ENCODE measurements around the gene OPN1LW. TPM values are rescaled to one million over a fixed set of nuclear protein-coding genes. Genes with fewer than 3 reads are reported as not detected.
"Not testable (repeated sequence)": the region's sequence is repeated elsewhere in the genome, so short reads cannot be mapped to it uniquely, and the experiment has no call there.

The OPN1LW gene
- polyA plus RNA-seq, 3 donors = not detected

- H3K27ac ChIP-seq (ENCODE audit: low read depth, low read length) = not testable (repeated sequence)
- WGBS, 3 donors = no CpG with 5 or more reads among the region's 14 CpGs
Measured at GRCh38 chrX:154182296-154182695, 38.3 kb downstream of the OPN1LW start, which contains the start of gene OPN1MW. Gene OPN1MW (plus strand): TSS chrX:154182596. CDS start chrX:154182678, 82 bp downstream.

- H3K27ac ChIP-seq (ENCODE audit: low read depth, low read length) = not testable (repeated sequence)
- WGBS, 3 donors = no CpG with 5 or more reads among the region's 8 CpGs
Measured at GRCh38 chrX:154183794-154184193, 39.8 kb downstream of the OPN1LW start.

DNA sequence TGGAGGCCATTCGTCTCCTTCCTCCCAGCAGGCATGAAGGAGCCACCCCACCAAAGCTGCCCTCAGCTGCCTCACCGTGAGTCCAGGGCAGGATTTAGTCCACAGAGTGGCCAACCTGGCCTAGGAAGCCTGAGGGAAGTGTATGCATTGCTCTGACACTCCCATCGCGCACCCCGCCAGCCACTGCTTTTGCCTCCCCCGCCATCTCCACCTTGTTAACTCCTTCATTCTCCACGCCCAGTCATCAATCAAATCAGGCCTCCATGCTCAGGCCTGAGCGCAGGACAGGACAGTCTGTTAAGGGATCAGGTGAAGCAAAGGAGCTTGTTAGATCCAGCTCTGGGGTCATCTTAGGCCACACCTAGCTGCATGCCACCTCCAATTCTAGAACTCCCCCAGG lies 48.8 kb downstream of the OPN1LW start:
- WGBS, 3 donors = no CpG with 5 or more reads among the region's 8 CpGs
- not testable (repeated sequence) for H3K27ac ChIP-seq (ENCODE audit: low read depth, low read length)

DNA sequence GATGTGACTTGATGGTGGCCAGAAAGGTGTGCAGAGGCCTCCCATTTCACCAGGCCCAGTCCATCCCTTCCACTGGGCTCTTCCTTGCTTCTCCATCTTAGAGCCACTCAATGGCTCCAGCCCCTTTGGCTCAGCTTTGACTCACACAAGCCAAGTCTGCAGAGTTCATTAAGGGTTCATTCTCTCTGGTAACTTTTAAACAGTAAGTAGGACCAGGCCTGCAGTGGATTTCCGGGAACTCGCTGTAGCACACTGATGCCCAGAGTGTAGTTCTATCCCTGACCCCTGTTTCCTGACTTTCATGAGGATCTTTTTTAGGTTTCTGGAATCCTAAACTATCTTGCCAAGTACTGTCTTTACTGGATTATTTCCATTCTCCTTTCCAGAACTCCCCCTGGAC lies 50.3 kb downstream of the OPN1LW start:
- no CpG with 5 or more reads among the region's 2 CpGs for WGBS, 3 donors
- H3K27ac ChIP-seq (ENCODE audit: low read depth, low read length) = not testable (repeated sequence)

DNA sequence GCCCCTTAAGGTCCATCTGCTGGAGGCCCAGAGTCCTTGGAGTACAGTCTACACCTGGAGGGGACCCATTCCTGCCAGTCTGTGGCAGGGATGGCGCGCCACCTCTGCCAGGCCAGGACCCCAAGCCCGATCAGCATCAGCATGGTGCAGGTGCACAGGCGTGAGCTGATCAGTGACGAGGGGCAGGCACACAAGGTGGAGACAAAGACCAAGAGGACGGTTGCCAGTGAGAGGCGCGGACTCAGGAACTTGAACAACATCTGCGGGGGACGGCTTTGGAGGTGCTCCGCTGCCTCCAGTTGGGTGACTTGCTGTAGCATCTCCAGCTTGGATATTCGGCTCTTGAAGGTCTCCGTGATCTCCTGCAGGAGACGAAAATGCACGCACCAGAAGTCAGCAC lies 52.4 kb downstream of the OPN1LW start:
- WGBS, 3 donors = no CpG with 5 or more reads among the region's 15 CpGs
- not testable (repeated sequence) for H3K27ac ChIP-seq (ENCODE audit: low read depth, low read length)

Other genes with a start within 250 kb of the OPN1LW start
- gene AVPR2, start 239.6 kb upstream of the OPN1LW start, polyA plus RNA-seq = 1 to 10 TPM; 1.3 to 7.1 (median 5.9) TPM
- gene ARHGAP4, start 218.0 kb upstream of the OPN1LW start, polyA plus RNA-seq = 100 to 1,000 TPM in 1 of 3 donors, 10 to 100 TPM in 1, 1 to 10 TPM in 1; 9.9 to 106 (median 43.6) TPM
- 100 to 1,000 TPM in 1 of 3 donors, 10 to 100 TPM in 2; 68.6 to 169 (median 98.6) TPM for gene NAA10, start 209.2 kb upstream of the OPN1LW start, polyA plus RNA-seq
- gene RENBP, start 199.6 kb upstream of the OPN1LW start, polyA plus RNA-seq = 10 to 100 TPM in 2 of 3 donors, 1 to 10 TPM in 1; 2.9 to 19.3 (median 18.4) TPM
- gene HCFC1, start 172.4 kb upstream of the OPN1LW start, polyA plus RNA-seq = 10 to 100 TPM in 2 of 3 donors, 1 to 10 TPM in 1; 9.5 to 20.2 (median 13.7) TPM
- gene TMEM187, start 171.5 kb upstream of the OPN1LW start, polyA plus RNA-seq = 10 to 100 TPM in 1 of 3 donors, 1 to 10 TPM in 2; 3.3 to 14.3 (median 5.8) TPM
- 10 to 100 TPM; 53.8 to 92.1 (median 68.1) TPM for gene IRAK1, start 124.3 kb upstream of the OPN1LW start, polyA plus RNA-seq
- 10 to 100 TPM in 2 of 3 donors, 1 to 10 TPM in 1; 7.6 to 15.5 (median 13.3) TPM for gene MECP2, start 46.5 kb upstream of the OPN1LW start, polyA plus RNA-seq
- gene OPN1MW, start 38.4 kb downstream of the OPN1LW start, polyA plus RNA-seq = not detected
- gene OPN1MW2, start 75.5 kb downstream of the OPN1LW start, polyA plus RNA-seq = not detected
- gene OPN1MW3, start 113.3 kb downstream of the OPN1LW start, polyA plus RNA-seq = not detected
- gene TEX28, start 150.9 kb downstream of the OPN1LW start, polyA plus RNA-seq = not detected
- under 1 TPM; 0.05 to 0.40 (median 0.11) TPM for gene TKTL1, start 151.6 kb downstream of the OPN1LW start, polyA plus RNA-seq
- 100 to 1,000 TPM; 118 to 552 (median 446) TPM for gene FLNA, start 230.4 kb downstream of the OPN1LW start, polyA plus RNA-seq
- gene EMD, start 235.1 kb downstream of the OPN1LW start, polyA plus RNA-seq = 100 to 1,000 TPM in 1 of 3 donors, 10 to 100 TPM in 2; 66.4 to 115 (median 90.5) TPM

All from adipose tissue (tissue), 3 donors.